ENCODE results near the gene THAP8. TPM values are rescaled to one million over a fixed set of nuclear protein-coding genes. Genes with fewer than 3 reads are reported as not detected.

The THAP8 gene
- total RNA-seq, 1 experiment from 2014 or later: 5.4 TPM

DNA sequence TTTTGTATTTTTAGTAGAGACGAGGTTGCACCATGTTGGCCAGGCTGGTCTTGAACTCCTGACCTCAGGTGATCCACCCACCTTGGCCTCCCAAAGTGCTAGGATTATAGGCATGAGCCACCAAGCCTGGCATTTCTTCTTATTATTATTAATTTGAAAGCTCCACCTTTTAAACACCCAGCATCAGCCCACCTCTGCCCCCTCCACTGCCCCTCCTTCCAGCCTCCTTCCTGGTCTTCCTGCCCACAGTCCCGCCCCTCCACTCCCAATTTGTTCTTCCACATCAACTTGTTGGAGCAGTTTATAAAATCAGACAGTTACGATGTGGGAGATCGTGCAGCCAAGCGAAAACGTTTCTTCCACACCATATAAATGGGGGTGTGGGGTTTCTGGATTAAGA lies 13.6 kb downstream of the THAP8 start:
- H3K4ac ChIP-seq (ENCODE audit: low read depth, low read length): no peak overlapping the region
- no peak overlapping the region for H3K18ac ChIP-seq (ENCODE audit: insufficient read length, low read depth, low read length)
- no peak overlapping the region for H4K8ac ChIP-seq (replicated peaks; ENCODE audit: insufficient read length, low read depth, low read length)
- no peak for DNase-seq
- H4K5ac ChIP-seq (ENCODE audit: insufficient read length, low read depth, low read length): no peak overlapping the region
- H3K4me1 ChIP-seq (ENCODE audit: insufficient read depth, low read length): no peaks in the 10 kb centered on the region
- H2AK5ac ChIP-seq (ENCODE audit: insufficient read length, low read length): no peak overlapping the region
- no peak overlapping the region for H3K9ac ChIP-seq (ENCODE audit: extremely low read depth, insufficient read length, low read length)
- no peak overlapping the region for H3K14ac ChIP-seq (ENCODE audit: insufficient read depth, low read length)
- TF ChIP-seq CTCF (conservative IDR thresholded peaks at IDR 0.05): no peak
- H3K27ac ChIP-seq (ENCODE audit: insufficient read length, low read depth, low read length): no peak overlapping the region
- Mint-ChIP-seq H3K27ac (no peak overlapping the region; a peak in 1 of 7 replicates), H3K4me1 (peaks cover 8 to 14% of the 10 kb centered on the region in 2 experiments), H3K27me3 (ENCODE audit: low read depth) (no peaks in the 10 kb centered on the region; the same call in 1 of the 2 replicates), H3K9me3 (no peaks in the 10 kb centered on the region; a peak in 1 of 5 replicates), H3K36me3 (ENCODE audit: insufficient read depth in 1 of 3, low read depth in 3 of 3) (peaks cover 2 to 3% (median 3%) of the 10 kb centered on the region in 3 experiments; a peak in 4 of 7 replicates), H3K4me3 (no peak overlapping the region)
- no peak overlapping the region for H3K56ac ChIP-seq (ENCODE audit: insufficient read length, low read depth, low read length)
- H2AFZ ChIP-seq (ENCODE audit: low read length): no peak overlapping the region
- no peak overlapping the region for H4K91ac ChIP-seq (ENCODE audit: insufficient read length, low read depth, low read length)
- no peaks in the 10 kb centered on the region for H3K79me1 ChIP-seq (ENCODE audit: insufficient read depth, low read depth, low read length, poor library complexity, severe bottlenecking)
- no peaks in the 10 kb centered on the region for H3K79me2 ChIP-seq (ENCODE audit: insufficient read depth, low read length)
- no peaks in the 10 kb centered on the region for H3K27me3 ChIP-seq (ENCODE audit: insufficient read depth, low read length)
- no CpG with 5 or more reads among the region's 6 CpGs for WGBS (ENCODE audit: extremely low coverage, insufficient read length, low lambda C conversion rate)
- no peak overlapping the region for H2BK120ac ChIP-seq (ENCODE audit: low read depth, low read length, poor library complexity, severe bottlenecking)
- H4K20me1 ChIP-seq (ENCODE audit: control insufficient read depth, insufficient read depth, insufficient read length): no peaks in the 10 kb centered on the region
- H3K4me2 ChIP-seq (ENCODE audit: insufficient read depth, insufficient read length, low read length): no peak overlapping the region
- no peak overlapping the region for H2BK12ac ChIP-seq (ENCODE audit: insufficient read length, low read depth, low read length)
- no peak overlapping the region for H3T11ph ChIP-seq (ENCODE audit: low read length)
- H3K23ac ChIP-seq (ENCODE audit: insufficient read length, low read depth, low read length): no peak overlapping the region
- H2BK15ac ChIP-seq (ENCODE audit: low read depth, low read length): no peak overlapping the region
- no peak overlapping the region for H2BK20ac ChIP-seq (ENCODE audit: low read depth, low read length, poor library complexity, severe bottlenecking)
- H2BK5ac ChIP-seq (ENCODE audit: insufficient read length, low read length): no peak overlapping the region
- H3K9me3 ChIP-seq (ENCODE audit: control insufficient read depth, low read depth, low read length): no peaks in the 10 kb centered on the region
- H3K23me2 ChIP-seq (ENCODE audit: insufficient read length, low read depth, low read length, poor library complexity, severe bottlenecking): no peaks in the 10 kb centered on the region
